ENCODE results near the gene TFEB.

The TFEB gene

DNA sequence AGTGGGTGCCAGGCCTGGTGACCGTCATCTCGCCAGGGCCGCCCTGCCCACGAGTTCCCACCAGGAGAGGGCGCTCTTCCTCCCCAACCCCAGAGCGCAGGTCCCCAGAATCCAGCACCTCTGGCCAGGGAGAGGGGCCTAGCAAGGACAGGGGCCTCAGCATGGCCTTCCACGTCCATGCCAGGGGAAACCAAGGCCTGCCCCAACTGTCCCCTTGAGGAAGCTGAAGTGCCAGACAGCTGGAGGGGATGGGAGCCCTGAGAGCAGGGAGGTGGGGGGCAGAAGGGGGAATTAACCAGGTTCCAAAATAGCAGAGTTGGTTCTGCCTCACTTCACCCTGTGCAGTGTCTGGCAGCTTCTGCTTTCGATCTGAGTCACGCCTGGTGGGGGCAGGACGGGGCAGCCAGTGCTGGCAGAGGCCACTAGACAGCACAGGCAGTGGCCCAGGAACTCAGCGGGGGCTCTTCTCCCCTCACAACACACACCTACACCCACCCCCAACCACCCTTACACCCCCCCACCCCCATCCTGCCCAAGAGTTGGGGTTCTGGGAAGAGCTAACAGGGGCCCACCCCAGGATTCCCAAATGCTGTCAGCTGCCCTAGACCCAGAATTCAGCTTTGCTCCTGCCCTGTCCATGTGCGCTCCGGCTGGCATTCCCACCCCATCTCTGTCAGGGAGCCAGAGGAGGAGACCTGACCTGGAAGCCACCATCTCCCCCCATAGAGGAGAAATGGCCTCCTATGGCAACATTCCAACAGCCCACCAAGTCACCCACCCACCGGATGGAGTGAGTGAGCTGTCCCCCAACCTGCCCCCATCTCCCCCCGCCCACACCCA lies 29.2 kb downstream of the TFEB start:
- DNase-seq (ENCODE audit: low spot score) = peak; percentile 87

DNA sequence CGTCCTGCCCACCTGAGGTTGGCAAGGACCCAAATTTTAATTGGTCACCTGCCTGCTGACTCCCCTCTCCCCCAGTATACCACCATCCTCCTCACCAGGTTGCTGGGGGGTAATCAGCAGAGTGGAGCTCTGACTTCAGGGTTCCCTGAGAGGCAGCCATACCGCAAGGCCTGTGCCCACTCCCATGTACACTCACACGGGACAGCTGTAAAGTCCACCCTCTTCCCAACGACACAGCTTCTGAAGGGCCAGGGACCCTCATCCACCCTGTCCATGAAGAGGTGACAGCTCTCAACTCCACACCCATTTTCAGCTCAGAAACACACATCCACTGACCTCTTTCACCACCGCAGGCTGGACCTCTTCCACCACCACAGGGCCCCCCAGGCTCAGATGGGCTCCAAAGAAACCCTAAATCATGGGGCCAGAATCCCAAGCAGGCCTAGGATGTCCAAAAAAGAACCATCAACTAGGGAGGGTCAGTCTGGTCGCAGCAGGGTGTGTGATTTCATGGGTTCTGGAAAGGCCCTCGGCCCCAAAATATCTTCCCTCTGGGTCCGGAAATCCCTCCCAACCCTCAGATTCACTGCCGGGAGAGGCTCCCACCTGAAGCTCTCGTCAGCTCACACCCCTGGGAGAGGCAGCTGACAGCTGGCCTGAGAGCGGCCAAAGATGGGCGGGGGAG lies 30.0 kb downstream of the TFEB start:
- no peak for DNase-seq (ENCODE audit: low spot score)

DNA sequence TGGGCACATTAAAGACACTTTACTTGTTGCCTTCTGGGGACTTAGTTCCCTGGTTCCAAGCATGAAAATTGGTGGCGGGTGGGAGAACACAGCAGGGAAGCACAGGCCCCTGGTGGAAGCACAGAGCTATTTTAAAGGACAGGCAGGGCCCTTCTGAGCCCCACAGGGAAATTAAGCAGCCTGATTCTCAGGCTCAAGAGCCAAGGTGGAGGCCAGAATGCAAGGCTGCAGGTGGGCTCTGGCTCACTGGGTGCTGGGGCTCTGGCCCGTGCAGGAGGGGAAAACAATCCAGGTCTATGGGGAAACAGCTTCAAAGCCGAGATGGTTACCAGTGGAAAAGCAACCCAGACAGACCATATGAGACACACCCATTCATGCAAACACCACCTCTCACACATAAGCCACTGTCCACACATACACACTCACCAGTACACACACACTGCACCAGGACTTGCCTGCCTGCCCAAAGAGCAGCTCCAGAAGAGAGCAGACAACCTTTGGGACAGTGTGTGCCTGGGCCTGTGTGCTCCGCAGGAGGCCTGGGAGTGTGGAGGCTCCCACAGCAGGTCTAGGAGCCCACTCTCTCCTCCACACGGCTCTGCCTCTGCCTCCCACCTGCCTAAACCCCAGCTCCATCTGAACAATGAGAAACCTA lies 30.6 kb downstream of the TFEB start:
- DNase-seq (ENCODE audit: low spot score) = no peak

GRCh38 chr6:41704028-41704427 lies 31.4 kb downstream of the TFEB start:
- no peak for DNase-seq (ENCODE audit: low spot score)

DNA sequence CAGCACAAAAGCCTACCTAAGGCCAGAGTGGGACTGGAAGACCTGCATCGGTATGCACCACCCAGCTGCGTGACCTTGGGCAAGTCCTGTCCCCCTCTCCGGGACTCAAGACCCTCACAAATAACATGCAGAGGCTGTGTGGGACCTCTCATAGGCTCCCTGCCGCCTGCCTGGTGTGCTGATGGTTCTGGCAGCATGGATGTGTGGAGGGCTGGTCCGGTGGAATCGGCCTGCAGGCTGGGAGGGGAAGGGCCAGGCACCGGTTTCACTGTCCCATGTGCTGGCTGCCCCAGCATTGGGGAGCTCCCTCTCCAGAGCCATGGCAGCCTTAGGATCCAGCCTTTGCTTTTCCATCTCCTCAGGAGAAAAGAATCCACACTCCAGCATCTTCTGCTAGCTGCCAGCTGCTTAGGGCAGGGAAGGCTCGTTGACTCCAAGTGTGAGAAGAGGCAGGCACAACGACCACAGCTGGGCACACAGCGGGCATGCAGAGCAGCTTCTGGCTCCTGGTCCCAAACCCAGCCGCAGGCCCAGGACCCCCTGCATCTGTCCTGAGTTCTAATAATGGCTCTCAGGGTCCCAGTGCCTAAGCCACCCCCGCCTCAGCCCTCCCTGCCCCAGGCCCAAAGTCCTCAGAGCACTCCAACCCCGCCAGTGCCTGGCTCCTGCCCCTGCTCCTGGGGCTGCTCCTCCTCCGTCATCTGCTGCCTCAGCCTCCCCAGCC lies 32.5 kb downstream of the TFEB start:
- DNase-seq (ENCODE audit: low spot score) = no peak

- DNase-seq (ENCODE audit: low spot score) = no peak
Measured at GRCh38 chr6:41702089-41702745, 33.2 kb downstream of the TFEB start.

GRCh38 chr6:41700463-41701347 lies 34.7 kb downstream of the TFEB start:
- DNase-seq (ENCODE audit: low spot score) = no peak

DNA sequence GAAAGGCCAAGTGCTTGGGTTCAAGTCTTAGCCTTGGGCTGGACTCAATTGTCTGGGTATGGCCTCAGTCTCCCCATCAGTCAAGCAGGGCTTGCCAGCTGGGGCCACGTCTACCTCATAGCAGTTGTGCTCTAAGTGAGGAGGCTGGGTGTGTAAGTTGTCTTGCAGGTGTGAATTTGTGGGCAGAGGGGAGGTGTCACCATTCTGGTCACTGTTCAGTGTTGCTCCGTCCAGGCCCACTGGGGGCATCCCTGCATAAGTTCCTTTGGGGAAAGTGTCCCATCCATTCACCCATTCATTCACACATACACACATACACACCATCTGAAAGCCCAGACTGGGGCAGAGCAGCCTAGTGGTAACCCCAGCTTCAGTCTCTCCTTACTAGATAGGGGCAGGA lies 36.3 kb downstream of the TFEB start:
- DNase-seq (ENCODE audit: low spot score) = no peak

GRCh38 chr6:41697861-41698781 lies 37.3 kb downstream of the TFEB start:
- DNase-seq (ENCODE audit: low spot score) = peak; percentile 62

DNA sequence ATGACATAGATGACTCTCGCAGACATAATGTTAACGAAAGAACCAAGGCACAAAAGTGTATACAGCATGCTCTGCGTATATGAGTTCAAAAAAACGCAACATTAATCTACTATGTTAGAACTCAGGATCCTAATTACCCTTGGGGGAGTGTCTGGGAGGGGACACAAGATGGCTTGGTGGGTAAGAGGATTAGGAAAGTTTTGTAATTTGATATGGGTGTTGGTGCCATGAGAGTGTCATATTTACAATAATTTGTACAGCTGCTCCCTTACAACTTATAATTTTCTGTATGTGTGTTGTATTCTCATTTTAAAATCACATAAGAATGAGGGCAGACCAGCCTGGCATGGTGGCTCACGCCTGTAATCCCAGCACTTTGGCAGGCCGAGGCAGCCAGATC lies 38.6 kb downstream of the TFEB start:
- no peak for DNase-seq (ENCODE audit: low spot score)

- no peak for DNase-seq (ENCODE audit: low spot score)
Measured at GRCh38 chr6:41695825-41696224, 39.6 kb downstream of the TFEB start.

DNA sequence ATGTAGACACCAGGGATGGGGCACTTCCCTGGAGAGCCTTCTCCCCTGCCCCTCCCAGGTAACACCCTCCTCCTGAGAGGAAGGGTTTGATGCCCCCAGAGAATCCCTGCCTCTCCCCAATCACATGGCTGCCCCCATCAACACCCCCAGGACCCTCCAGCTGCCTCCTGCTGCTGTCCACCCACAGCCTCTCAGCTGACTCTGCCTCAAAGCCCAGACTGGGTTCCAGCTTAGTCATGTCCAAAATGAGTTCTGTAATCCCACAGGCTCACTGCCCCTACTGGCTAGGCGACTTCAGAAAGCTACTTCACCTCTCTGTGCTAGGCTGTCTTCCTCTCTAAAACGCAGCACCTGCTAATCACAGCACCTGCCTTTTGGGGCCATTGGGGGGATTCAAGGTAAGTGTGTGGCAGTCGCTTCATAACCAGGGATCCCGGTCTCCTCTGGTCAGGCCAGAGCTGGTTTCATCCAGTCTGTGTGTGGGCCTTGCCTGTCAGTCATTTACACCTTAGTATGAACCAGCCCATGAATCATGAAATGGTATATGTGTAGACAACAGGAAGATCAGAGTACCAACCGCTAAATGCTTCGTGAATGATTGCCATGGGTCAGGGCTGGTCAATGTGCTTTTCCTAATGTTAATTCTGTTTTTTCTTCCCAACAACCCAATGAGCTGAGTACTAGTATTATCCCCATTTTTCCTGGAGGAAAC lies 40.4 kb downstream of the TFEB start:
- no peak for DNase-seq (ENCODE audit: low spot score)

DNA sequence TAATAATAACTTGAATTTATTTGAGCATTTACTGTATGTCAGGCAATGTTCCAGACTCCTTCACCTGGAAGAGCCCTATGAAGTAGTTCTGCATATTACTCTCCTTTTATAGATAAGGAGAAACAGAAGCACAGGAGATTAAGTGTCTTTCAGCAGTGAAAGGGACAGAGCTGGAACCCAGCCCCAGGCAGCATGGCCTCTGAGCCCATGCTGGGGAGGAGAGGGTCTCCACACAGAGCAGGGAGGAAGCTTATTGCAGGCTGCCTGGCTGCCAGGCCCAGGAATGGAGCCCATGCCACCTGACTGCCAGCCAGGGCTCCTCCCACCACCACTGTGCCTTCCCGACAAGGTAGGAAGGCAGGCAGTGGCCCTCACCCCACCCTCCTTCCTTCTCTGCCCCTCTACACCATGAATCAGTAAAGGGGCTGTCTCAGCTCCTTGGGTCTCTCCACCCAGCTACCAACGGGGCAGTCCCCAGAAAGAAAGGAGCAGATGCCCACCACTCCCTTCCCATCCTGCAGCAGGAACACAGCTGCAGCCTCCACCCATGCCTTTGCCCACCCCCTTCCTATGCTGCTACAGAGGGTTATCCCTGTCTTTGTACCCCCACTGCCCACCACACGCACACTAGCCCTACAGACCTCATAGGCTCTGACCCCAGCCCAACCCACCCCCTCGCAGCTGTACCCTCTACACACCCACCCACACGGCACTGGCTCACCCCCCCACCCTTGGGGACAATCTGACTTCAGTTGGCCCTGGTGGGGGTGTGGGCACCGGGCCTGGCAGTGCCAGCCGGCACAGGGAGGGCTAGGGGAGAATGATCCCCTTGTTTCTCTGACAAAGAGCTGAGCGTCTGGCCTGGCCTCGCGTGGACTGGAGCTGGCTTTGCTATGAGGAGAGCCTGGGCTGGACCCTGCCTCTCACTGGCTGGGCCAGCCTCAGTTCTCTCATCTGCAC lies 41.8 kb downstream of the TFEB start:
- no peak for DNase-seq (ENCODE audit: low spot score)

GRCh38 chr6:41692730-41693129 lies 42.7 kb downstream of the TFEB start:
- no peak for DNase-seq (ENCODE audit: low spot score)

DNA sequence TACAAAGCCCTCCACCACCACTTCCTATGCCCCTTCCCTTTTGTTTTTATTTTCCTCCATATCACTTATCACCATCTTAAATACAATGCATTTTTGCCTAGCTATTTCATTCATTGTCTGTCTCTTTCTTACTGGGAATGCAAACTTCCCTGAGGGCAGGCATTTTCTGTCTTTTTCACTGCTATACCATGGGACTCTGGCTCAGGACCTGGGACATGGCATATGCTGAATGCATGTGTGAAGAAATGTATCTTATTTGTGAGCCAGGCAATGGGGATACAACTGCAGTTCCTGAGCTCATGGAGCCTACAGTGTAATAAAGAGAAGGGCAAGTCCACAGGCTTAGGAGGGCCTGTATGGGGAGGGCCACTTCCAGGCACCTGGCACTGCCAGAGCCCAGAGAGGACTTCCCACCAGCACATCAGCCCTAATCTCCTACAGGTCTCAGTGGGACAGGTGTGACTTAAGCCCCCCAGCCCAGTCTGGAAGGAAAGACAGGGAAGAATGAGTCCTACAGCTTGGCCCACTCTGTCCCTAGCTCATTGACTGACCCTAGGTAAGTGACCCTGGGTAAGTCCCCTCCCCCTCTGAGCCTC lies 43.2 kb downstream of the TFEB start:
- DNase-seq (ENCODE audit: low spot score) = no peak

DNA sequence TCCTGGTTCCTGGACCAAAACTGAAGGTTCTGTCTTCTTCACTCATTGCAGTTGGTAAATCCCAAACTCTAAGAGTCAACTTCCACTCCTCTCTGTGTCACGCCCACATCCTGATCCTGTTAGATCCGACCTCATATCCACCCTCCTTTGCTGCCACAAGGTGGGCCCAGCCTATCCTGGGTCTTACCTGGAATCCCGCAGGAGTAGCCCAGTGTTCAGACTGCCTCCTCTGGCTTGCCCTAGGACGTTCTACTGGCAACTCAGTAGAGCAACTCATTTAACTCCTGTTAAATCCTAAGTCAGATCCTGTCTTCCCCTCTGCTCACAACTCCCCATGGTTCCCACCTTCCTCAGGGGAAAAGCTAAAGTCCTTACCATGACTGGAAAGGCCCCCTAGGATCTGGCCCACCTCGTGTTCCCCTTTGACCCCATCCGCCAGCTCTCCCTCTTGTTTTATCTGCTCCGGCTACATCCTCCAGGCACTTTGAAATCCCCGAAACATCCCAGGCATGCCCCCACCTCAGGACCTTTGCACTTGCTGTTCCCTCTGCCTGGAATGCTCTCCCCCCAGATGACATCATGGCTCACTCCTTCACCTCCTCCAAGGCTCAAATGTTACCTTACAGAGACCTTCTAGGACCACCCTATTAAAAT lies 43.9 kb downstream of the TFEB start:
- DNase-seq (ENCODE audit: low spot score) = no peak
